Adrenal gland (tissue), 12 donors: Measurements from ENCODE around the gene SSH2. TPM values are rescaled to one million over a fixed set of nuclear protein-coding genes. Genes with fewer than 3 reads are reported as not detected.

Experiments
- DNase-seq, 7 donors: peaks; one replicate each; pipeline ENCODE4 v3.0.0-alpha.2; 2019 to 2020
- H3K27ac ChIP-seq, 5 donors: fragments of 200-600 bp; sonication (generic) in 4 of 5; 1 replicate in 3 of 5; 2 replicates in 2 of 5; pipeline versions ENCODE4 v1.5.1 to v1.8.0; 2016 to 2020; ENCODE audit warnings: mild to moderate bottlenecking in 1 of 5
- H3K27me3 ChIP-seq: fragments of 200-600 bp; 2 replicates; pipeline ENCODE4 v1.8.0; 2021
- H3K36me3 ChIP-seq, 2 donors: fragments of 200-600 bp; replicated peaks in 1 of 2; 1 replicate in 1 of 2; 2 replicates in 1 of 2; pipeline versions ENCODE4 v1.5.1 to v1.8.0; 2018 to 2022
- H3K4me1 ChIP-seq, 2 donors: fragments of 200-600 bp; replicated peaks in 1 of 2; 1 replicate in 1 of 2; 2 replicates in 1 of 2; pipeline versions ENCODE4 v1.5.1 to v1.8.0; 2018 to 2021
- H3K4me3 ChIP-seq, 4 donors: fragments of 200-600 bp; sonication (generic) in 3 of 4; one replicate each; pipeline ENCODE4 v1.5.1; 2016 to 2018
- H3K9me3 ChIP-seq, 3 donors: fragments of 200-600 bp; sonication (generic) in 1 of 3; replicated peaks in 1 of 3; 1 replicate in 2 of 3; 2 replicates in 1 of 3; pipeline versions ENCODE4 v1.5.1 to v1.8.0; 2016 to 2021
- POLR2A ChIP-seq, 2 donors: fragments of 450-650 bp; IDR thresholded peaks; one replicate each; pipeline ENCODE4 v1.6.1; 2017; ENCODE audit warnings: antibody characterized with exemption in 2 of 2, mild to moderate bottlenecking in 2 of 2, moderate library complexity in 1 of 2
- WGBS, 4 donors: extraction: QIAGEN DNeasy Blood & Tissue Kit in 2 of 4; methylation state at CpG; one replicate each; pipeline versions ENCODE4 v1.1.5 to v1.1.7; 2013 to 2017; 5-methylcytosine and 5-hydroxymethylcytosine counted together
- intact Hi-C, 2 donors: fragments of 100-400 bp; cut with DNase I; formaldehyde crosslinking; loops; one replicate each; pipeline versions ENCODE4 v1.14.1 to v1.15.0; 2022 to 2023
- polyA plus RNA-seq, 3 donors: library from polyadenylated mRNA; stranded (reverse); fragments of 200-250 nt in 2 of 3; fragments of 350-450 nt in 1 of 3; fragmentation: Illumina TruSeq in 1 of 3; extraction: RNeasy Lipid Tissue Mini Kit (QIAGEN cat#74804) in 1 of 3; gene quantifications; one replicate each; pipeline ENCODE4 v1.2.3, GENCODE V29; 2013 to 2014
- total RNA-seq, 9 donors: library from RNA; depleted of rRNA in 4 of 9; stranded (reverse); fragments of >200 nt in 4 of 9; fragments of 120-200 nt in 1 of 9; fragmentation: NEBNext Ultra II Directional in 1 of 9; extraction: Animal tissue kit (Norgen Biotek cat#: 25700) in 1 of 9; gene quantifications; one replicate each; pipeline versions ENCODE4 v1.1.0 to v1.2.4, GENCODE V29; 2013 to 2023
- TF ChIP-seq, protein P1 (sequence below), 6 experiments: fragments of 450-650 bp in 4 of 6; fragments of 200-600 bp in 2 of 6; sonication (generic) in 1 of 6; IDR thresholded peaks; 1 replicate in 5 of 6; 2 replicates in 1 of 6; pipeline versions ENCODE4 v1.5.1 to v1.8.0; 2016 to 2021; ENCODE audit warnings: antibody characterized with exemption in 6 of 6, mild to moderate bottlenecking in 2 of 6, moderate library complexity in 1 of 6
- donor health status: healthy with polysubstance abuse.
- donor health status: Bipolar disorder and iron deficiency.
- donor health status: DM: yes; HTN: yes; CAD: no.
- donor health status: DM: no; HTN: no; CAD: no.
- donor health status: DM: no; HTN: no; CAD: no.
- donor health status: DM: yes; HTN: yes; CAD: no.

SSH2 gene
- total and polyA plus RNA-seq, 12 donors, result 7.6 to 35.8 (median 20.8) TPM

DNA sequence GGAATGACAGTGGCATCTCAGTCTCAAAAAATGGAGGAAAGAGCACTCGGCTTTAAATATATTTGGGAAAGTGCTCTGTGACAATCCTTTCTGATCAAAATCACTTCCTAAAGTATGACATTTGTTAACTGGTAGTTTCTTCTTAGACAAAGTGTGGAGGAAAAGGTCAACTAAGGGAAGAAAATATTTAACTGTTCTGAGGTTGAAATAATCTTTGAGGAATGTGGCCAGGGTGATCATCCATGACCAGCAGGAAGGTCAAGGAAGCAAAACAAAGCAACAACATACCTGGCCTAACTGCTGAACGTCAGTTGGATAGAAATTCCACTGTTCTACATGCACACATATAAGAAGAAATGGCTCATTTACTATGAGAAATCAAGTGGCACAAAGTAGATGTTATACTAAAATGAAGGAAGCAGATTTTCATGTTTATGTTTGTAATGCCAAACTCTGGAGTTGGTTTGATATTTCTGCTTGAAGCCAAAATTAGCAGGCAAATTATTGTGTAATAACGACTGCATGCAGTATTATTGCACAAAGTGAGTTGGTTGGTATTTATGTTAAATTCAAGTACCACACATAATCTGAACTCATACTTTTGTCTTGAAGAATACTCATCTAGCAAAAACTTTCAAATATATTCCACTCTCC is 220.0 kb downstream of the SSH2 start:
- H3K27me3 ChIP-seq, result no peaks in the 10 kb centered on the region
- H3K9me3 ChIP-seq, result no peaks in the 10 kb centered on the region
- no peak overlapping the region for H3K4me3 ChIP-seq
- no peak for DNase-seq
- H3K27ac ChIP-seq, result peak overlapping the region in 4 of 5 donors; percentile 8 to 53 (median 24)
- WGBS, 4 donors, result 24 to 44% (median 30%) methylated on average over 3 of the region's 3 CpGs
- H3K4me1 ChIP-seq, result peaks cover 17 to 46% of the 10 kb centered on the region in 2 donors
- no peaks in the 10 kb centered on the region for H3K36me3 ChIP-seq
- no peak for TF ChIP-seq POLR2A (IDR thresholded peaks at IDR 0.05)
- TF ChIP-seq, protein P1, sequence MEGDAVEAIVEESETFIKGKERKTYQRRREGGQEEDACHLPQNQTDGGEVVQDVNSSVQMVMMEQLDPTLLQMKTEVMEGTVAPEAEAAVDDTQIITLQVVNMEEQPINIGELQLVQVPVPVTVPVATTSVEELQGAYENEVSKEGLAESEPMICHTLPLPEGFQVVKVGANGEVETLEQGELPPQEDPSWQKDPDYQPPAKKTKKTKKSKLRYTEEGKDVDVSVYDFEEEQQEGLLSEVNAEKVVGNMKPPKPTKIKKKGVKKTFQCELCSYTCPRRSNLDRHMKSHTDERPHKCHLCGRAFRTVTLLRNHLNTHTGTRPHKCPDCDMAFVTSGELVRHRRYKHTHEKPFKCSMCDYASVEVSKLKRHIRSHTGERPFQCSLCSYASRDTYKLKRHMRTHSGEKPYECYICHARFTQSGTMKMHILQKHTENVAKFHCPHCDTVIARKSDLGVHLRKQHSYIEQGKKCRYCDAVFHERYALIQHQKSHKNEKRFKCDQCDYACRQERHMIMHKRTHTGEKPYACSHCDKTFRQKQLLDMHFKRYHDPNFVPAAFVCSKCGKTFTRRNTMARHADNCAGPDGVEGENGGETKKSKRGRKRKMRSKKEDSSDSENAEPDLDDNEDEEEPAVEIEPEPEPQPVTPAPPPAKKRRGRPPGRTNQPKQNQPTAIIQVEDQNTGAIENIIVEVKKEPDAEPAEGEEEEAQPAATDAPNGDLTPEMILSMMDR (IDR thresholded peaks at IDR 0.05), result no peak
- intact Hi-C loops, result no loop called here

DNA sequence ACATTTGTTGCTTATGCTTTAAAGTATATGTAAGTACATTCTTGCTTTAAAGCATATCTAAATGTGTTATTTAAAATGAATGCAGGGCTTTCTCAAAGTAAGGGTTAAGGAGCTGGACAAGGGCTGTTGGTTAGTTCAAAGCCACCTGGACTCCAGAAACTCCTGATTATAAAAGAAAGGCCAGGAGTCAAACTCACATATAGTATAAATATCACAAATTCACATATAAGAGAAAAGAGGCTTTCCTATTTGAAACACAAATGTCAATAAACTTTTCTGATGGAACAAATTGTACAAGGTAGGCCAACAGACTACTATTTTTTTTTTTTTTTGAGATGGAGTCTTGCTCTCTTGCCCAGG is 222.8 kb downstream of the SSH2 start:
- Histone ChIP-seq H3K4me3 (no peak overlapping the region), H3K36me3 (peaks cover 0 to 5% of the 10 kb centered on the region in 2 donors), H3K27me3 (no peaks in the 10 kb centered on the region), H3K9me3 (no peaks in the 10 kb centered on the region), H3K4me1 (peaks cover 17 to 50% of the 10 kb centered on the region in 2 donors), H3K27ac (peak overlapping the region in 2 of 5 donors; percentile 61)
- no peak for DNase-seq
- intact Hi-C loops, result no loop called here
- no peak for TF ChIP-seq POLR2A (IDR thresholded peaks at IDR 0.05)
- TF ChIP-seq, protein P1 (IDR thresholded peaks at IDR 0.05), result no peak

DNA sequence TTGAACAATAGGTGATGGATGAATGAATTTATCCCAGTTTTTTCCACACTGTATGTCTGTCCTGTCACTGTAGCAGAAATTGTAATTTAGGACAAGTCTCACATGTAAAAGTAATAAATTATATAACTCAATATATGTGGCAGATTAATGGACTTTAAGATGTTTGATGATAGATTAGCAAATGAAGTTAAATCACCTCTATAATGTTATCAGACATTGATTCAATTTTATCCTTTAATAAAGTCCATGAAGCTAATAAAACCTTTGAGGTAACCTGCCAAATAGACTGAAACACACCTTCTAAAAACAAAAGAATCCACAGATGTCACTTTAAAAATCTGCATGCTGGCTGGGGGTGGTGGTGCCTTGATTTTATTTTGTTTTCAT is 224.0 kb downstream of the SSH2 start:
- H3K36me3 ChIP-seq, result peaks cover 0 to 15% of the 10 kb centered on the region in 2 donors
- H3K9me3 ChIP-seq, result no peaks in the 10 kb centered on the region
- peak overlapping the region in 2 of 5 donors; percentile 61 to 80 for H3K27ac ChIP-seq
- no peaks in the 10 kb centered on the region for H3K27me3 ChIP-seq
- intact Hi-C loops, result no loop called here
- H3K4me1 ChIP-seq, result peaks cover 17 to 47% of the 10 kb centered on the region in 2 donors
- H3K4me3 ChIP-seq, result no peak overlapping the region
- no peak for DNase-seq
- TF ChIP-seq POLR2A (IDR thresholded peaks at IDR 0.05), result no peak
- TF ChIP-seq, protein P1 (IDR thresholded peaks at IDR 0.05), result no peak

DNA sequence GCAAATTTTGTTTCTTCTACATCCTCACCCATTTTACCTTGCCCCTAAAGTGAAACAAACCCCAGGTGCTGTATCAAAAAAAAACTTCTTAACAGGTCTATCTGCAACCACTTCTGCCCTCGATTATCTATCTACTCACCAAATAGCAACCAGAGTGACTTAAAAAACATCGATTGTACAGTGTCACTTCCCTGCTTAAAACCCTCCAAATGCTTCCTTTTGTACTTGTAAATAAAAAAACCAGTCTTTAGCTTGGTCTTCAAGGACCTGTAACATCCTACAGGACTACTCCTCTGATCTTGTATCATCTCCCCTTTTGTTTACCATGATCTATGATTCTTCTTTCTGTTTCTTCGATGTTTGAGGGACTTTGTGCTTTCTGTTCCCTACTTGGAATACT is 224.6 kb downstream of the SSH2 start:
- intact Hi-C loops, result no loop called here
- 76 to 81% (median 78%) methylated on average over 3 of the region's 3 CpGs for WGBS, 4 donors
- peaks cover 0 to 15% of the 10 kb centered on the region in 2 donors for H3K36me3 ChIP-seq
- H3K4me3 ChIP-seq, result no peak overlapping the region
- H3K4me1 ChIP-seq, result peaks cover 17 to 40% of the 10 kb centered on the region in 2 donors
- H3K27me3 ChIP-seq, result no peaks in the 10 kb centered on the region
- TF ChIP-seq, protein P1 (IDR thresholded peaks at IDR 0.05), result no peak
- no peak for TF ChIP-seq POLR2A (IDR thresholded peaks at IDR 0.05)
- H3K27ac ChIP-seq, result peak overlapping the region in 2 of 5 donors; percentile 0 to 36
- no peak for DNase-seq
- H3K9me3 ChIP-seq, result no peaks in the 10 kb centered on the region
